NOMO-1 treated with dmso at 0.1 percent for 144 hours (cell line): ENCODE measurements around the gene TIGD7.
A peak's percentile ranks its signal among the peaks of the same experiment; 100 is the strongest.
"Not testable (repeated sequence)": the region's sequence is repeated elsewhere in the genome, so short reads cannot be mapped to it uniquely, and the experiment has no call there.

Source experiments
- DNase-seq: peaks from one replicate; lab custom pipeline; 2025; ENCODE audit not compliant: unreplicated experiment; lab: John Stamatoyannopoulos, UW

The TIGD7 gene

DNA sequence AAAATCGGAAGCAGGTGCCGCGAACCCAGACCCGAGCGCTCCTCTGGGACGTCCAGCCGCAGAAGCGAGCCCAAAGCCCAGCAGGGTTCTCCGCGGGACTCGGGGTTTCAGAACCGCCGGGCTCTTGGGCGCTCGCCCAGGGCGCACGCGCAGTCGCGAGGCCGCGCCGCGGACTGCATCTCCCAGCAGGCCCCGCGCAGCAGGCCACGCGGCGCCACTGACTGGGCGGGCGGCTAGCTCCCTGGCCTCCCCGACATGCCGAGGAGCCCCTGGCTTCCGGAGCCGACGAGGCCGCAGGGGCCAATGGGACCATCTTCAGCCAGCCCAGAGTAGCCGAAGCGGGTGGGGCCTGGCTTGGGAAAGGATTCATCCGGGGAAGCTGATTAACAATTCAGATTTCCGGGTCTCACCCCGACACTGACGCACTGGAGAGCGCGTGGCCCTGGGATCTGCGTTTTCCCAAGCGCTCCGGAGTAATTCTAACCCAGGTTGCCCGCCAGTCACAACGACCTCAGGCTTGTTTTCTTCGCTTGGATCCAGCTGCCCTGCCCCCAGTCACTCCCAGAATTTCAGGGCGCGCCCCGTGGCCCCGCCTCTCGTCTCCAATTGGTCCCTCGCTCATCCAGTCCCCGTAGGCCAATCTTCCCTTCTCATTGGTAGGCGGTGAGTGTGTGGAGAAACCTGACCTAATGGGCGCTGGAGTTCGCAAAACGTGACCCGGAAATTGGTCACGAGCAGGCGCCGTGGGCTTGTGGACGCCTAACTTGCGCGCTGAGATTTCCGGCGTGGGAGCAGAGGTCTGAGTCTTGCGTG lies 22.3 kb downstream of the TIGD7 start, which contains the start of gene ZNF263:
ZNF263 (plus strand) TSS at position 762 of the 813 bp plus-strand sequence. CDS start 328 bp downstream, outside the sequence.
- DNase-seq: peak; percentile 99

DNA sequence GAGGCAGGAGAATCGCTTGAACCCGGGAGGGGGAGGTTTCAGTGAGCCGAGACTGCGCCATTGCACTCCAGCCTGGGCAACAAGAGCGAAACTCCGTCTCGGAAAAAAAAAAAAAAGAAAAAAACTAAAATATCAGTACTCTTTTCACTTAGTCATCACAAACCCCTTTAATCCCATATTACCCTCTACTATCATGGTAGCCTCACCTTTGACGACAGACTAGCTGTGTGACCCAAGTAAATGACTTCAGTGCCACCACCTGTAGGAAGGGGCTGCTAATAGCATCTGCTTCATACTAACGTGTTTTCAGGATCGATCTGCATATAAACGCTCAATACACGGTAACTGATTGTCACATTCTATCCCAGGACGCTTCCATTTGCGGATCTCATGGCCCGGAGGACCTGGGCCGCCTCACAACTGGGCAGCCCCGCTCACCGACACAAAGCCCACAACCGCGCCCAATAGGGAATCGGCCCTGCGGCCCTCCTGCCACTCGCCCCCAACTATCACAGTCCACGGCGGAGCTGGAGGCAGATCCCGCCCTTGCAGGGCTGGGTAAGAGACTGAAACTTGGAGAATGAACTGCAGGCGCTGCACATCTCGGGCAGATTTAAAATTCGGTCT lies 23.0 kb downstream of the TIGD7 start:
- peak; percentile 45 for DNase-seq

DNA sequence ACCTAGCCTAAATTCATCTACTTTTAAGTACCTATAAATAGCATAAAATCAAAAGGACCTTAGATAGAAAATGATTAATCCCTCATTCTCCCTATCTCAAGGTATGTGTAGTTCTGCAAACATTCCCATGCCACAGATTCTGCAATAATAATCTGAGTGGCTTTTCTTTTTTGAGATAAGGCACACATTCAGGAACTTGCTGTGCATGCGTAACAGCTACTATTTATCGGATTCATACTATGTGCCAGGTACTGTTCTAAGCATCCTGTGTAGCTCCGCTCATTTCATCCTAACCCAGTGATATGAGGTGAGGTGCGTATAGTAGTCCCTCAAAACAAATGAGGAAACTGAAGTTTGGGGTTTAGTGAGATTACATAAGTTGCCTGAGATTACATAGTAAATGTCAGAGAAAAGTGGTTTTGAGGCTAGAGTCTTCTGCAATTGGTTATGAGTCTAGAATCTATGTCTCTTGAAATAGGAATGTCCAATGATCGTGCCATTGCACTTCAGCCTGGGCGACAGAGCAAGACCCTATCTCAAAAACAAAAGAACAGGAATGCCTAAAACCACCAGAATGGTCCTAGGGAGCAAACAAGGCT lies 23.9 kb downstream of the TIGD7 start:
- DNase-seq: no peak

DNA sequence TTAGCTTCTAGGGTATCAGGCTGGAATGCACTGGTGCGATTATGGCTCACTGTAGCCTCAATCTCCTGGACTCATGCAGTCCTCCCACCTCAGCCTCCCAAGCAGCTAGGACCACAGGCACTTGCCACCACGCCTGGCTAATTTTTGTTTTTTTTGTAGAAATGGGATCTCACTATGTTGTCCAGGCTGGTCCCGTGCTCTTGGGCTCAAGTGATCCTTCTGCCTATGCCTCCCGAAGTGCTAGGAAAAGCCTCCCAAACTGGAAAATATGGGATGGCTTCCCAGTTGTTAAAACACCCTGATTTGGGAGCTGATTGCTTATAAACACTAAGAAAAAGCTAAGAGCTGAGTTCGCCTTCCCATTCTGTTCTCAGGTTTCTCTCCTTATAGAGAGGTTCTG lies 28.6 kb downstream of the TIGD7 start:
- no peak for DNase-seq

DNA sequence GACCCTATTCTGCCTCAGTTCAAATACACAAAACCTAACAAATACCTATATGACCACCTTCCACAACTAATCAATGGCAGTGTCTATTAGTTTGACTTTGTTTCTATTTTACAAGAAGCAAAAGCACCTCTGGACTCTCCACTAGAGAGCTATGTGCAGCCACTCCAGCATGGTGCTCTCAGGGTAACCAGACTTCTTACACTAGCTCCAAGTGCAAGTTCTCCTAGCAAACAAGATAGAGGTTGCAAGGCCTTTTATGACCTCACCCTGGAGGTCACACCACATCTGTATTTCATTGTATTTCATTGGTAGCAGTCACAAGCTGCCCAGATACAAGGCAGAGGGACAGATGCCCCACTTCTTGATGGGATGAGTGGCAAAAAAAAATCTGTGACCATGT lies 30.3 kb downstream of the TIGD7 start:
- DNase-seq: no peak

DNA sequence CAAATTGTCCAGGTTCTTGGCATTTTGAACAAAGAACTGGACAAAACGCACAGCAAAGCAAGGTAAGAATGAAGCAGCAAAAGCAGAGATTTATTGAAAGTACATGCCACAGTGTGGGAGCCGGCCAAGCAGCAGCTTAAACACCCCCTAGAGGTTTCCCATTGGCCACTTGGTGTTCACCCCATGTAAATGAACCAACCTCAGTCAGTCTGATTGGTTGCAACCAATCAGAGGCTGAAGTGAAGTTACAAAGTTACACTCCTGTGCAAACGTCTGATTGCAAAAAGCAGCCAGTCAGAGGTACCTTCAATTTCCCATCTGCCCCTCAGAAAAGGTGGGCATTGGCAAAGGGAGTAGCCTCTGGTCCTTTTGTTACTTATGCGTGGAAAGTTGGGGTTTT lies 30.7 kb downstream of the TIGD7 start:
- DNase-seq: no peak

DNA sequence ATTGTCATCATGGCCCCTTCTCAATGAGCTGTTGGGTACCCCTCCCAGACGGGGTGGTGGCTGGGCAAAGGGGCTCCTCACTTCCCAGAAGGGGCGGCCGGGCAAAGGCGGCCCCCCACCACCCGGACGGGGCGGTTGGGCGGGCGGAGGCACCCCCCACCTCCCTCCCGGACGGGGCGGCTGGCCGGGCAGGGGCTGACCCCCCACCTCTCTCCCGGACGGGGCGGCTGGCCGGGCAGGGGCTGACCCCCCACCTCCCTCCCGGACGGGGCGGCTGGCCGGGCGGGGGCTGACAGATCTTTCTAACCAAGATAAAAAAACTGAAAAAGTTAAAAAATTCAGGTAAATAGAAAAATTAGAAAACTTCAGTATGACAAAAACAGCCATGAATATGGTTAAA lies 33.9 kb downstream of the TIGD7 start:
- DNase-seq: not testable (repeated sequence)

DNA sequence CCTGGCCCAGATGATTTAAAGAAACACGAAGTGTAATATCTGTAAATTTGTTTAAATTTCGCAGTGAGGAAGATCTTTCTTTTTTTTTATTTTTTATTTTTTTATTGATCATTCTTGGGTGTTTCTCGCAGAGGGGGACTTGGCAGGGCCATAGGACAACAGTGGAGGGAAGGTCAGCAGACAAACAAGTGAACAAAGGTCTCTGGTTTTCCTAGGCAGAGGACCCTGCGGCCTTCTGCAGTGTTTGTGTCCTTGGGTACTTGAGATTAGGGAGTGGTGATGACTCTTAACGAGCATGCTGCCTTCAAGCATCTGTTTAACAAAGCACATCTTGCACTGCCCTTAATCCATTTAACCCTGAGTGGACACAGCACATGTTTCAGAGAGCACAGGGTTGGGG lies 34.5 kb downstream of the TIGD7 start:
- not testable (repeated sequence) for DNase-seq

DNA sequence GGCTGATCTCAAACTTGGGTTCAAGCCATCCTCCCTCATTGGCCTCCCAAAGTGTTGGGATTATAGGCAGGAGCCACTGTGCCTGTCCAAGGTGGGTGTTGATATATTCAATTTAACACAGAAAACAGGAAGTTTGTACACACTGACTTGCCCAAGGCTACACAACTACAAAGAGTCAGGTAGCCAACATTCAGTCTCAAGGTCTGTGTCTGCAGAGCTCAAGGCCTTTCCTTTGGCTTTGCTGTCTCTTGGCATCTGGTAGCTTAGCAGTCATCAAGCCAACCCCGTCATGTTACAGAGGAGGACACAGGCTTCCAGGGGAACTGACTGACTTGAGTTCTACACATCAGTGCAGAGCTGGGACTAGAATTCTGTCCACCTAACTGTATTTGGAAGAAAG lies 36.9 kb downstream of the TIGD7 start:
- no peak for DNase-seq

DNA sequence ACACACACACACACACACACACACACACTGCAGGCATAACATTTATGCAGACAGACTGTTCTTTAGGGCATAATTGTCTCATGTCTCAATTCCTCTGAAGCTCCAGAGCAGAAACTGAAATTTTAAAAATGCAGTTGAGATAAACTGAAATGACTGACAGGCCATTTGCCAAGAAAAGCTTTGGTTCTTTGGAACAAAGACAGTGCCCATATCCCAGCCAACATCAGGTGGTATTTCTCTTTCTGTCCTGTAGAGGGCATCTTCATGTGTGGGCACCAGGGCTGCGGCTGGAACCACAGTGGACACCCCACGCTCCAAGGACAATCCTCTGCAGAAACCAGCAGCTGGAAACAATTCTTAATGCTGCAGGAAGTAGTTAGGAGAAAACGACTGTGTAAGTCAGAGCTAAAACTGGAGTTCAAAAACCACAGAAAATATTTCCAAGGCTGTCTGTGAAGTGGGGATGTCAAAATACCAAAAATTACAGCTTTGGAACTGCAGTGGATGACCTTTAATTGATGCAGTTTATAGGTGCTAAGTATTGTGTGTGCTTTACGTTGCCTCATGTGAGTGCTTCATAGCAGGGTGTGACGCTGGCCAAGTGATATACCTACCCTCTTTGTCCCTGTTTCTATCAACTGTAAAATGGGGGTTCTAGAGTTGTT lies 38.2 kb downstream of the TIGD7 start:
- DNase-seq: no peak

DNA sequence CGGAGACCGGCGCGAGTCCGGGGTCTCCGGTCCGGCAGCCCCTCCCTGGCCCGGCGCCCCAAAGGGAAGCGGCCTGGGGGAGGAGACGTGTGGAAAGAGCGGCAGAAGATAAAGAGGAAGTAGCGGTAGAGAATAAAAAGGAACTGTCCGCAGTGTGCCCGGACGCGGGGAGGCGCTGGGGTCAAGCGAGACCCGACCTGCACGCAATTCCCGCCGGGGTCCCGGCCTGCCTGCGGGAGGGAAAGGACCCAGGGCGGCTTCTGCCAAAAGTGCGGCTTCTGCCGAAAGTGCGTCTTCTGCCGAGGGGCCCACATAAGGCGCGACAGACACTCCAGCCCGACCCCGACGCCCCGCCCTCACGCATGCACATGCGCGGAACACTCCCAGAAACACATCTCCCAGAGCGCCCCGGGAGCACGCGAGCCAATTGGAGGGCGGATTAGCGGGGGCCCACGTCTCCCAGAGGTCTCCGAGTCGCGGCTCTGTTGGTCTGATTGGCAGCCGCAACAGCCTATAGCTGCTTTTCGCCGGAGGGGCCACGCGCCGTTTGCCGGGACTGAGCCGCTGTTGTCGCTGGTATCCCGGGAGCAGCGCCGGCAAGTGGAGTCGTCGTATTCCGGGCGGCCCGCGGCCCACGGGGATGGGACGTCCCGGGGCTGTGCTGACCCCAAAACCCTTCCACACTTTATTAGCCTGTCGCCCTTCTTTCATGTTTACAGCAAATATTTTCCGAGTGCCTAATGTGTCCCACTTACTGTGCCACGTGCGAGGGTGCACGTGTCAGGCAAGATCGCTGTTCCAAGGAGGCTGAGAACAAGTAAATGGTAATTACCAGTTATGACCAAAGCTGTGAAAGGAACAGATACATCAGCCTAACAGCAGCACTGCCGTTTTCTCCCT lies 40.8 kb downstream of the TIGD7 start:
- peak; percentile 95 for DNase-seq

DNA sequence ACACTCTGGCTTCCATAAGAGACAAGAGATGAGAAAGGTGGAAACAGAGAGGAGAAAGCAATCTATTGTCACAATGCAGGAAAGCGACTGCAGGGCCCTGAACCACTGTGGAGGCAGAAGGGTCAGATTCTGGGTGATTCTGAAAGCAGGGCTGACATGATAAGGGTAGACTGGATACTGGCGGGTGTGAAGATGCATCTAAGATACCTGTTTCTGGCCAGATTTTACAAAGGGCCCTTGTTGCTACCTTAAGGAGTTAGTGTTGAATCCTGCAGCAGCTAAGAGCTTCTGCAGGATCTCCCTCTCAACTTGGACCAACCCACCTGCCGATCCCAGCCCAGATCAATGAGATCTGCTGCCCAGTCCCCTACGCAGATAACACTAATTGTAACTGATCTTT lies 42.7 kb downstream of the TIGD7 start:
- DNase-seq: no peak

DNA sequence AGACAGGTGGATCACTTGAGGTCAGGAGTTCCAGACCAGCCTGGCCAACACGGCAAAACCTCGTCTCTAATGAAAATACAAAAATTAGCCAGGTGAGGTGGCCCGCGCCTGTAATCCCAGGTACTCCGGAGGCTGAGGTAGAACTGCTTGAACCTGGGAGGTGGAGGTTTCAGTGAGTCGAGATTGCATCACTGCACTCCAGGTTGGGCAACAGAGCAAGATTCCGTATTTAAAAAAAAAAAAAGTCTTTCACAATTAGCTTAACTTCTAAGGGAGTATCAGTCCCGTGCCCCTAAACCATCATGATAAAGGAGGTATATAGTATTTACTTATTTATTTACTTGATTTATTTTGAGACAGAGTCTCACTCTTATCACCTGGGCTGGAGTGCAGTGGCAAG lies 45.4 kb downstream of the TIGD7 start:
- DNase-seq: peak; percentile 11

DNA sequence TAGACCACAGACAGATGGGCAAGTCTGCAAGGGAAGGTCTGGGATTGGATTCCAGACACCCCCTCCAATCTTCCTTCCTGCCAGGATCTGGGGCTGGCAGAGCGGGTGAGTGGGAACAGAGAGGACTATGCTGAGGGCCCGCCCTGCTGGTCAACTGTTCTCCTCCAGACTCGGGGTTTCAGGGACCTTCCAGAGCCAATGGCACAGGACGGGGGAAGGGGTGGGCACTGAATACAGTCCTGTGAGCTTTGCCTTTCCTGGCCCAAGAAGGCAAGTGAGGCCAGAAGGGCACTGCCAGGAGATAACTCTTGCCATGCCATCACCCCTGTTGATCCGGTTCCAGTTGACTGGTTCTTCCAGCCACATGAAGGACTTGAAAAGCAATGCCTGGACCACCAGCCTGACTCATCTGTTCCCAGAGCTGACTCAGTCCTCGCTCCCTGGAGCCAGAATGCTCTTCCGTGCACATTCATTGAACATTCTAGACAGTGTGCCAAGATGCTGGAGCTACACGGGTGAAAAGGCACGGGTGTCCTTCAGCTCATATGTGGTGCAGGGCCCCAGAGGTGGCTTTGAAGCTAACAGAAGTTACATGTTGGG lies 48.3 kb downstream of the TIGD7 start:
- DNase-seq: no peak

DNA sequence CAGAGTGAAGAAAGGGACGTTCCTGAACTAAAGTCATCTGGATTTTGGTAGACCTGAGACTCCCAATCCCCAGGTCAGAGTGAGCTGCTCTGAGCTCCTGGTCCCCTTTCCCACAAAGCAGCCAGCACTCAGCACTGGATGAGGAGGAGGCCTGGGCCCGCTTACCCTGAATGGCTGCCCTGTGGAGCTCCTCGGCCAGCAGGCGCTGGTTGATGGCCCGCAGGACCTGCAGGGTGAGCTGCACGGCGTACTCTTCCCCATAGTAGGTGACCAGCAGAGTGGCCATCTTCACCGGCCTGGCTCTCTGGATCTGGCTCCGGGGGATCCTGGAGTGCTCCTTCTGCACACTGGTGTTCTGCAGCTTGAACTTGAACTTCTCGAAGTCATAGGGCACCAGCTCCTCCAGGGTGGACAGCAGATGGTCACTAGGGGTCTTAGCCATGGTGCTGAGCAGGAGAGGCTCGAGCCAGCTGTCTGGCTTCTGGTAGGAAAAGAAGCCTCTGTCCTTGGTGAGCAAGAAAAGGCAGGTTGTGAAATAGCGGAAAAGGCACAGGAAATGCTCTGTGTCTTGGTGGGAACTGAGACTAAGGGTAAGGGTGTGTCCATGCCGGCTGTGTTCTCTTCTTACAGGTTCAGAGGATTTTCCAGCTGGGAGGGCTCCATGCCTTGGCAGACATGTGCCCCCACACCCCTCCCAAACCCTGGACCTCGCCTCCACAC lies 48.9 kb downstream of the TIGD7 start, which contains the start of gene MEFV:
MEFV (minus strand) TSS at position 488 of the 720 bp plus-strand sequence; CDS start at position 442, 46 bp downstream.
- DNase-seq: peak; percentile 75

DNA sequence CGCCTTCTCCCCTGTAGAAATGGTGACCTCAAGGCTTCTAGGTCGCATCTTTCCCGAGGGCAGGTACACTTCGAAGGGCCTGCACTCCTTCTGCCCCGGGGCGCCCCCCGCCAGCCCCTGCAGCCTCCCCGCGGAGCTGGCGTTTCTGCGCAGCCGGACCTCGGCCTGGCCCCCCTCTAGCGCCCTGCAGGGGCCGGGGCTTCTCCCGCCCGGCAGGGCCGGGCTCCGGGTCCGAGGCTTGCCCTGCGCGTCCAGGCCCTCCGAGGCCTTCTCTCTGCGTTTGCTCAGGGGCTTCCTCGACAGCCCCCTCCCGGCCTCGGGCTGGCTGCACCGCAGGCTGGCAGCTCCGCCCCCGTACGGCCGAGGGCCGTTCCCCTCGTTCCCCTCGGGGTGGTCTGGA lies 50.9 kb downstream of the TIGD7 start:
- DNase-seq: no peak

DNA sequence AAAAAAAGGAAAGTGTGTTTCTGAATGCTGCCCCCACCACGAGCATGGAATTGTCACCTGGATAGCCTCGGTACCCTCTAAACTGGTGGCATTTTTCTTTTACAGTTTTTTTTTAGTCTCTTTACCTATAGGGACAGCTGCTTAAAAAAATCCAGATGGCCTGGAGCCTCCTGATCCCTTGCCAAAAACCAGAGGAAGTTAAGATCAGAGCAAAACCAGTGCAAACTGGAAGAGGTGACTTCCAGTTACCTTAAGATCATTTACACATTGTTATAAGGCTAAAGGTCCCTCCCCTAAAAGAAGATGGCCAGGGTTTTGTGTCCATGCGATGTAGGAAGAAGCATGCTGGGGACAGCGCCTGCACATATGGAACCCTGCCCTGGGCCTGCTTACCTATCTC lies 52.3 kb downstream of the TIGD7 start:
- no peak for DNase-seq

DNA sequence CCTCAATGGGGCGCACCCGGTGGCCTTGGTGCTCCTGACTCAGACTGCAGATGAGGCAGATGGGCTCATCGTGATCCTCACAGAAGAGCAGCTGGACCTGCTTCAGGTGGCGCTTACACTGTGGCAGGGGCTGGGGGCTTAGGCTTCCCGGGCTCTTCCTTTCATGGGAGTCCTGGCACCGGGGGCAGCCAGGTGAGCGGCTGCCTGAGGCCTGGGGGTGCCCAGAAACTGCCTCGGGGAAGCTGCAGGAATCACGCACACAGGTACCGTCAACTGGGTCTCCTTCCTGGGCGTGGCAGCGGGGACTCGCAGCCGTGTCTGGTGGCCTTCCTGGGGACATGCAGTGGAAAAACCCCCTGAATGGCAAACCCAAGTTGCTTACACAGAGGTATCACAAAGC lies 55.8 kb downstream of the TIGD7 start:
- no peak for DNase-seq

DNA sequence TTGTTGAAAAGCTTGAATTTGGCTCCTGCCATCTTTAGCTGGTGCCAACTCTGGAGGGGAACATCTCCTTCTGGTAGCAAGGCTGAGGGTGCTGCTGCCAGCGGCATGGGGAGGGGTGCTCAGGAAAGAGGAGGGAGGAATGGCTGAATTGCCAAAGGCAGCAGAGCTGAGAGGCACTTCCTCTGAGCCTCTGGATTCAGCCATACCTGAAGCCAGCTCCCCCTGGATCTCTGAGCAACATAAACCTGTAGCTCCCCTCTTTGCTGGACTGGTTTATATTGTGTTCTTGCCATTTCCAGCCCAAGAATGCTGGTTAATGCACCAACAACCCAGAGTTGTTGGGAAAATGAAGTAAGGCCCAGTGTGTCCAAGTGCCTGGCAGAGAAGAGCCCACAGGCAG lies 56.2 kb downstream of the TIGD7 start:
- no peak for DNase-seq
